IPS-NIHi7 (cell line): ENCODE results near the gene VPS35.
"Not testable (repeated sequence)": the region's sequence is repeated elsewhere in the genome, so short reads cannot be mapped to it uniquely, and the experiment has no call there.

Experiments used
- DNase-seq: peaks from one replicate; pipeline ENCODE4 v3.0.0; 2012; ENCODE audit warnings: mixed read lengths; ENCODE audit errors: extremely low spot score

The VPS35 gene

DNA sequence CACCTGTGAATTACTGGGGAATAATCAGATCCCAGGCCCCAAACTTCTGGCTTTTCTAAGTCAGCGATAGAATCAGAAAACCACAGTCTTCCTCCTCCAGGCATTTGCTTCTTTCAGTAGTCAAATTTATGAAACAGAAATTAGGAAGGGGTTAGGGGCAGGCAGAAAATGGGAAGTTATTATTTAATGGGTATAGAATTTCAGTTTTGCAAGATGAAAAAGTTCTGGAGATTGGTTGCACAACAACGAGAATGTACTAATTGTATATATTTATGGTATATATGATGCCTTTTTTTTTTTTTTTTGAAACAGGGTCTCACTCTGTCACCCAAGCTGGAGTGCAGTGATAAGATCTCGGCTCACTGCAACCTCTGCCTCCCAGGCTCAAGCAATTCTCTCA, 23.9 kb upstream of the VPS35 start:
- no peak for DNase-seq

DNA sequence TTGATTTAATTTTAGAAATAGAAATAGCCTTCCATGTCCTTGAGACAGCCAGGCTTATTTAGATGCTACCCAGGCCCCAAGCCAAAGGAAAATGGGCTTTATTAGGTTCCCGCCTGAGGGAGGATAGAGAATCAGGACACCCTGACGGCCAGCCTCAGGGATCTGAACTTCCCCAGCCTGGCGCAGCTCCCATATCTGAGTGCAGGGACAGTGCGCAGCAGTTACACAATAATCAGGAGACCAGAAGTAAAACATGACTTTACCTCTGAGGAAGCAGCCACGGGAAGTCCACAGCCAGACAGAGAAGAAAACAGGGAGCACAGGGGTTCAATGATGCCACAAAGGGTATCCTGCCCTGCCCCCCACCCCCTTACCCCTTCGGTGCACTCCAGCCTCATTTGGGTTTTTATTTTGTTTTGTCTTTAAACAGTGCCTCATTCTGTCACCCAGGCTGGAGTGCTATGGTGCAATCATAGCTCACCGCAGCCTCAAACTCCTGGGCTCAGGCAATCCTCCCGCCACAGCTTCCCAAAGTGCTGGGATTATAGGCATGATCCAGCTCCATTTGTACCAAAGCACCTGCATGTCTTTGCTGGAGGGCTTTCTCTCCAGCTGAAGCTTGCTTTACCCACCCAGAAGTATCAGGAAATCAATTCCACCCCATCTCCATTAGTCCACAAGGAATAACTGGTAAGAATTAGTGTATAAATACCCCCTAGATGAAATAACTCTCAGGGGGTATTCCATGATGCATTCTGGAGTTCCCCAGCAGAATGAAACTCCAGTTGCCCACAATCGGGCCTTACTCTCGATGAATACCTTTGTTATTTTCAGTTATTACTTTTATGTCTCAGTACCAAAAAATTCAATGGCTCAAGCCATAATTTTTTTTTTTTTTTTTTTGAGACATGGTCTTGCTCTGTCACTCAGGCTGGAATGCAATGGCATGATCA, 22.4 kb upstream of the VPS35 start:
- DNase-seq = no peak

DNA sequence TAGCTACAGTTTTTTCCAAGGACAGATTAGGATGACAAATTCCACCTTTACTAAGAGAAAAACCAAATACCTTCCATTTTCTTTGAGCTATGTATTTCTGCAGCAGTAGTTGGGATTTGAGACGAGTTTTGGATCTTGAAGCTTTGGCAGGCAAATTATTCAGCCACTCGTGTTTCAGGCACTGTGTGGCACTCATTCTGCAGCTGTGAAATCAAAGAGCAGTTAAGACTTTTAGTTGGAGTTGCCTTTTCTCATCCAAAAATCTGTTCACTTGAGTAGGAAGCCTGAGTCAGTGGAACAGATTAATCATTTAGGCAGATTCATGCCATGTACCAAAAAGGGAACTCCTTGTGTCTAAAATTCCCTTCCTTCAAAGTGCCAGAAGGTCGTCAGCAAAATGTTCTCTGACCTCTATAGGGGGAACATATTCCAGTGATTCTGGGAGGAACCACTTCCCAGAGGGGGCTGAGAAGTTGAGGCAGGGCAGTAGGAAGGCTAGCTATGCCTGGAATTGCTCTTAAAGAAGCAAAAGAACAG, 20.6 kb upstream of the VPS35 start:
- DNase-seq = no peak

DNA sequence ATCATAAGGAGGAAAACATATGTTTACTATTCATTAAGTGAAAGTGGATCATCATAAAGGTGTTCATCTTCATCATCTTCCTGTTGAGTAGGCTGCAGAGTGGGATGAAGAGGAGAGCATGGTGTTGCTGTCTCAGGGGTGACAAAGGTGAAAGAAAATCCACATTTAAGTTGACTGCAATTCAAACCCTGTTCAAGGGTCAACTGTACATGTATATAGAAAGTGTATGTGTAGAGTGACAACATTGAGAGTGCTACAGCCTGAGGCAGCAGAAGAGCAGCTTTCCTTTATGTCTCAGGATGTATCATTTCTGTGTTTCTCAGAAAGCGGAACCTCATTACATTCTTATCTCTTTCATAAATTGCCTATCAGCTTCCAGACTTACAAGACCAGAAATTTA, 17.7 kb upstream of the VPS35 start:
- no peak for DNase-seq

DNA sequence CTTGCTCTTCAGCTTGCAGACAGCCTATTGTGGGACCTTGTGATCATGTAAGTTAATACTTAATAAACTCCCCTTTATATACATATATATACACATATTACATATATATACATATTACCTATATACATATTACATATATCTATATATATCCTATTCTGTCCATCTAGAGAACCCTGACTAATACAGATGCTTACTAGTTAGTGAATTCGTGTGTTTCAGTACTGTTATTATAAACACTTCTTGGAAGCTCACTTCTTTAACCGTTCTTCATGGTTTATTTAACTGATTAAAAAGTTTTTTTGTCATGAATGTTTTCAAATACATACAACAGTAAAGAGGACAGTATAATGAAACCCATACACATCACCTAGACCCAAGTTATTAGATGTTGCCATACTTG, 13.1 kb upstream of the VPS35 start:
- DNase-seq = no peak

DNA sequence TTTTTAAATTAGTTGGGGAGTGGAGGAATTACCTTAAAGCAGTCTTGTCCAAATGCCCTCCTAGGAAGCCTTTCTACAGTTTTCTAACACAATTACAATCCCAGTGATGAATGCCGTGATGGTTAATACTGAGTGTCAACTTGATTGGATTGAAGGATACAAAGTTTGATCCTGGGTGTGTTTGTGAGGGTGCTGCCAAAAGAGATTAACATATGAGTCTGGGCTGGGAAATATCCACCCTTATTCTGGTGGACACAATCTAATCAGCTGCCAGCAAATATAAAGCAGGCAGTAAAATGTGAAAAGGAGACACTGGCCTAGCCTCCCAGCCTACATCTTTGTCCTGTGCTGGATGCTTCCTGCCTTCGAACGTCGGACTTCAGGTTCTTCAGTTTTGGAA, 12.6 kb upstream of the VPS35 start:
- DNase-seq = no peak

DNA sequence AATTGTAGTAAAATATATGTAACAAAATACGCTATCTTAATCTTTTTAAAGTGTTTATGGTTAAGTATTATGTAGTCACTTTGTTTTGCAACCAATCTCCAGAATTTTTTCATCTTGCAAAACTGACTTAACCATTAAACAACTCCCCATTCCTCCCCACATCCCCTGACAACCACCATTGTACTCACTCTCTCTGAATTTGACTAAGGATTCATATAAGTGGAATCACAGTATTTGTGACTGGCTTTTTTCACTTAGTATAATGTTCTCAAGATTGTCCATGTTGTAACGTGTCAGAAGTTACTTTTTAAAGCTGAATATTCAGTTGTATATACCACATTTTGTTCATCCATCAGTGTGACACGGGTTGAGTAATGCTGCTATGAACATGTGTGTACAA, 11.1 kb upstream of the VPS35 start:
- no peak for DNase-seq

DNA sequence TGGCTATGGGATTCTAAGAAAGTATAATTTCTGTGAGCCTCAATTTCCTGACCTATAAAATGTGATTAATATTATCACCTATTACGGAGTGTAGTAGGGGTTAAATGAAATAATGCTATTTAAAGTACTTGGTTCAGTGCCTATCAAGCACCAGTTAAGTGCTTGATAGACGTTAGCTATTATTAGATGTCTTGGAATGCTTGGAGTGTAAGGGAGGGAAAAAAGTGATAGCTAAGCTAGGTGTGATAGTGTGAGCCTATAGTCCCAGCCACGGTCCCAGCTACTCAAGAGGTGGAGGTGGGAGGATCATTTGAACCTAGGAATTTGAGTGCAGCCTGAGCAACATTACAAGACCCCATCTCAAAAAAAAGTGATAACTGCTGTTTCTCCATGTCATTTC, 8.0 kb upstream of the VPS35 start:
- no peak for DNase-seq

DNA sequence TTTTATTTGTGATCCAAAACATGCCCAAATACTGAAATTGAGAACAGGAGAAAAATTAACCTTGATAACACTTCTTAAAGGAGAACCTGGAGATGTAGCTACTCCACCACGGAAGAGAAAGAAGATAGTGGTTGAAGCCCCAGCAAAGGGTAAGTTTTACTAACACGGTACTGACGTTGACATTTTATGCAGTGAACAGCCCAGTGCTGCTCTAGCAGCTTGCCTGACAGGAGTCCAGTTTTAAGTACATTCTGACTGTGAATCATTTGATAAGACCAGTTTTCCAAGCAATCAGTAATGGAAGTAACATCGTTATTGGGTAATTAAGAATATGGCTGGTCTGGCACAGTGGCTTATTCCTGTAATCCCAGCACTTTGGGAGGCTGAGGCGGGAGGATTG, 7.0 kb upstream of the VPS35 start:
- DNase-seq = no peak

DNA sequence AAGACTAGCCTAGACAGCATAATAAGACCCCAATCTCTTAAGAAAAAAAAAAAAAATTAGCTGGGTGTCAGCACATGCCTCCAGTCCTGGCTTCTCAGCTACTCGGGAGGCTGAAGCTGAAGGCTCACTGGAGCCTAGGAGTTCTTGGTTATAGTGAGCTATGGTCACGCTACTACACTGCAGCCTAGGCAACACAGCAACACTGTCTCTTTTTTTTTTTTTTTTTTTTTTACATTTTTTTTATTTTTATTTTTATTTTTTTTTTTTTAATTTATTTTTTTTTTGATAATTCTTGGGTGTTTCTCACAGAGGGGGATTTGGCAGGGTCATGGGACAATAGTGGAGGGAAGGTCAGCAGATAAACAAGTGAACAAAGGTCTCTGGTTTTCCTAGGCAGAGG, 4.6 kb upstream of the VPS35 start:
- no peak for DNase-seq

DNA sequence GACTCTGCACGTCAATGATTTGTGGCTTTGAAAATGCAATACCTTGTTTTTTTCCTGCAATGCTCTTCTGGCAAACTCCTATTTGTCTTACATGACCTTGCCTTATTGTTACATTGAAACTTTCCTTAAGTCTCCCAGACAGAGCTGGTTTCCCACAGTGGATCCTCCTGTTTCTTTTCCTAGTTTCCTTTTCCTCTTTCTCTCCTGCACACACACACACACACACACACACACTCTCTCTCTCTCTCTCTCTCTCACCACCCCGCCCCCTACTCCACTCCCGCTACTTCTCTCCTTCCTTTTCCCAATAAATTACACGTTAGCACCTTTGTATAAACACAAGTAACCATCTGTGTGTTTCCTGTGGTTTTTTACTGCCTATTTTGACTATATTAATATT, 2.7 kb upstream of the VPS35 start:
- no peak for DNase-seq

DNA sequence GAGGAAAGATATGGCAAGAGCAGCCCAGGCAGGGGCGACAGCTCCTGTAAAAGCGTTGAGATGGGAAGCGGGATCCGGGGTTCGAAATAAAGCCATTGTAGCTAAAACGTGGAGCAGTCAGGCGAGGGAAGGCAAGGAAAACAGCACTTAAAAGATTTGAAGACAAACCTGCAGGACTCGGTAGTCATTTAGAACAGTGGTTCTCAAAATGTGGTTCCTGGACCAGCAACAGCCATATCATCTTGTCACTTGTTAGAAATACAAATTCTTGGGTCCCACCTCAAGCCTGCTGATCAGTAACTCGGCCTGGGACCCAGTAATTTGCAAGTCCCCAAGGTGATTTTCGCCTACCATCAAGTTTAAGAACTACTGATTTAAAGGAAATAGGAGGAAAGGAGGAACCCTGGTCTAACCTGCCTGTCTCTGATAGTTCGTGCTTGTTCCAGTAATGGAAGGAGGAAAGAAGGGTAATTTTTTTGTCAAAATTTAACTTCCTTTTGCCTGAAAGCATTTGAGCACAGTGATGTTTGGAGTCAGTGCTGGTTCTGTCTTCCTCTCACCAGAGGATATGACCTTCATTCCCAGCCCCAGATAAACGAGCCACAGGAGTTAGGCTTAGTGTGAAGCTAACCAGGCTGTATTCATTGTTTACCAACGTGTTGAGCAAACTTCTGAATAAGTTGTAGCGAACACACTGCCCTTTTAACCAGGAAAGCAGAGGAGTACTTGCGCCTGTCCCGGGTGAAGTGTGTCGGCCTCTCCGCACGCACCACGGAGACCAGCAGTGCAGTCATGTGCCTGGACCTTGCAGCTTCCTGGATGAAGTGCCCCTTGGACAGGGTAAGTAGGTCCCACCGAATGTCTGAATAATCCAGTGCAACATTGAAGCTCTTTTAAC, 1.6 kb upstream of the VPS35 start:
- DNase-seq = no peak

DNA sequence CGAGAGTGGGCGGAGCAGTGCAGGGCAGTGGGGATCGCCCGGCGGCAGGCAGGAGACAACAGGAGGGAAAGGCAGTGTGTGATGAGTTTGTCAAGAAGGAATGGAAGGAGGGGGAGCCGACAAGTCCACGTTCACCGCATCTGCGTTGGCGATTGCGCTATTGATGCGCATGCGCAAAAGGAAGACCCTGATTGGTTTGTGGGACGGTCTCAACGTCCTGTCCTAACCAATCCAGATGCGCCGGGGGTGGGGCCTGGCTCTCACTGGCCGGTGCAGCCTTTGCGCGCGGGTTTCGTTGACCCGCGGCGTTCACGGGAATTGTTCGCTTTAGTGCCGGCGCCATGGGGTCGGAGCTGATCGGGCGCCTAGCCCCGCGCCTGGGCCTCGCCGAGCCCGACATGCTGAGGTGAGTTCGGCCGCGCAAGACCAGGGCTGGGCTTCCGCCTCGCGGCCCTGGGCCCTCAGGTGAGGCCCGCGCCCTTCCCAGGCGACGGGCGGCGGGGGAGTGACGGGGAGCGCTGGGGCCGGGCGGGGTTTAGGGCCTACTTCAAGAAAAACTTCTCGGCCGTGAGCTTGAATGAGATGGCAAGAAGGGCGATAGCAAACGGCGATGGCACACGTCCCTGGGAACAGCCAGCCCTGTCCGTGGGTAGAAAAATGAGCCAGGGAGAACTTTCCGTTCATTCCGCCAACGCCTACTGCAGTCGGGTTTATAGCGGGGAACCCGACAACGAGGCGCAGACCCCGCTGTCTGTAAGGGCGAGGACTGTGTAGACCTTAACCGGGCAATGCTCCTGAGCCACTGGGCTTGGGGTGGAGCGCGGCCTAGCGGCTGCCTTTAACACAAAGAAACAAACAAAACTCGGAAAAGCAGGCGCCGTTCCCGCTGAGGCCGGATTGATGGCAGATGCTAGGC, 645 bp upstream of the VPS35 start, which contains the start of gene ORC6:
TSS of gene ORC6 (plus strand) at position 295 of the 916 bp plus-strand sequence. CDS start at position 342, 47 bp downstream.
- peak; percentile 93 for DNase-seq

DNA sequence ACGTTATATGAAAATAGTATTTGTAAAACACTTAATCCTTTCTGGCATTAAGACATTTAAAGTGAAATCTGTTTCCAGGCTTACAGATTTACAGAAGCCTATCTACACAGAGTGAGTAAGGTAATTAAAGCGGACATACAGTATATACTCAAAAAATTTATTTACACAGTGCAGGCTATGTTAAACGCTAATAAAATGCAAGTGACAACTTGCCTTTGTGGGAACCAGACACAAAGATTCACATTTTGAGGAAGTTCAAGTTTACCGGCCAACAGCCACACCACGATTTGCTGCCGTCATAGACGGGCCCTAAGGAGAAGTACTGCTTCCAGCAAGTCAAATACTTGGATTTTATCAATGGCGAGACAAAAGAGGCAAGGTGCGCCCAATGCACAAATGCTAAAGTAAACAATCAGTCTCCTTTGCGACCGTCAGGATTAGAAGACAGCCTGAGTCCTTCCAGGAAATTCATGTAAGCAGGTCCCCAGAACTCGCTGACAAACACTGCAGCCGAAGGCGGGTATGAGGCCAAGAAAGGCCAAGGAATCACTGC, 801 bp downstream of the VPS35 start:
- DNase-seq = no peak

DNA sequence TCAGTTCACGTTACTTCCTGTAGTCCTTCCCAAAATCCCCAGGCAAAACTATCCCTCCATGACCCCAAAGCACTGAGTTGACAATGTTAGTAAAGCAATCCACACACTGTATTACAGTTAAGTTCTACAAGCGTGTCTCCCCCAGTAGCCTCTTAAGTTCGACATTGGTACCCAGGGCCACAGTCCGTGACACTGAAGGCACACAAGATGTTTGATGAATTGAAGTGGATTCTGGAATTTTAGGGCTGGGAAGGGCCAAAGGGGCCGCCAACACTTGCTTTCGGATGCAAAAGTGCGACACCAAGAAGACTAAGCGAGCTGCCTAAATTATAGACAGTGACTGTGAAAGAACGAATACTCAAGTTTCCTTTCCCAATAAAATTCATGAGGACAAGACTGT, 1.5 kb downstream of the VPS35 start:
- no peak for DNase-seq

DNA sequence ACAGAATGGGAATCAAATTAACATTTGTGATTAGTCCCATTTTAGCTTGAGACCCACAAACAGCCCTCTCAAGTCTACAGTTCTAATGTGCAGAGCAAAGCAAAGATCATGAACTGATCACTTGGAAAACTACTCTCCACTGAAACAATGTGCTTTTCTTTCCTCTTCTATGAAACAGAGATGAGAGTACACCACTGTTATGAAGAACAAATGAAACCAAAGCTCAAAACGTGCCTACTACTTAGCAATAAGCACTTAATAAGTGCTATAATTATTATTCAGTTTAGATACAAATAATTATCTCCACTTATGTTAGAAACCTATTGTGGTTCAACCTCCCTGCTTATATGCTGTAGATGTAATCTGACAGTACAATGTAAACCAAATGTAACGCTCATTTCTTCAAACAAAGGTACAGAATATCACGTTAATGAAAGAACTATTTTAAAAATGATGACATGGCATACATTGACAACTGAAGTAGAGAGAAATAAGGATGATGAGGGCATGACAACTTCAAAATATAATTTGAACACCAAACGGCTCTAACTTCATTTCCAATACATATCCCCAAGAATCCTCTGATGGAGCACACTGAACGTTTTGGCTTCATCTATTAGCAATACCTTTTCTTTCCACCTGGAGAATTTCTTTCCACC, 2.0 kb downstream of the VPS35 start:
- no peak for DNase-seq

DNA sequence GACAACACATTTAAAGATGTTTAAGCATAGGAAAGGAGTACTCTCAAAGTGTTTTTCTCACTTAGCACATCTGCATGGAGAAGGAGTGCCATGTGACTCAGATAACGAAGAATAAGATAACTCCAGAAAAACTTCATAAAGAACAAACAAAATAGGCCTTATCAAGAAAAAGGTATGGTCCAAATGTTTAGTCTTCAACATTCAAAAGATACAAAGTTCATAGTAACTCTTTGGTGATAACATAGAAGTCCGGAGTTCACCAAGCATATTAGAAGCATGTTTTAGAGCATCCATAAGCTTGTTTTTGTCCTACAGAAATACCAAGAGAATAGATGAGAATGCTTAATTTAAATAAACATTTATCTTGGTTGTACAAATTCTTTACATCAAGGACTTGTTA, 7.1 kb downstream of the VPS35 start:
- DNase-seq = not testable (repeated sequence)

DNA sequence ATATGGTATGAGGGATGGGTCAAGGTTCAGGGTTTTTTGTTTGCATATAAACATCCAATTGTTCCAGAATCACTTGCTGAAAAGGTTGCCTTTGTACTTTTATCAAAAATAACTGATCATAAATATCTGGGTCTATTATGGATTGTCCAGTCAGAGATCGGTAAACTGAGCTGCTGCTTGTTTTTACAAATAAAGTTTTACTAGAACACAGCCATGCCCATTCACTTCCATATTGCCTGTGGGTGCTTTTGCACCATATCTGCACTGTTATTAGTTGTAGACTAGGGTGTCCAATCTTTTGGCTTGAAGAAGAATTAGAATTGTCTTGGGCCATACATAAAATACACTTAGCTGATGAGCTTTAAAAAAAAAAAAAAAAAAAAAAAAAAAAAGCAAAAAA, 11.0 kb downstream of the VPS35 start:
- not testable (repeated sequence) for DNase-seq

DNA sequence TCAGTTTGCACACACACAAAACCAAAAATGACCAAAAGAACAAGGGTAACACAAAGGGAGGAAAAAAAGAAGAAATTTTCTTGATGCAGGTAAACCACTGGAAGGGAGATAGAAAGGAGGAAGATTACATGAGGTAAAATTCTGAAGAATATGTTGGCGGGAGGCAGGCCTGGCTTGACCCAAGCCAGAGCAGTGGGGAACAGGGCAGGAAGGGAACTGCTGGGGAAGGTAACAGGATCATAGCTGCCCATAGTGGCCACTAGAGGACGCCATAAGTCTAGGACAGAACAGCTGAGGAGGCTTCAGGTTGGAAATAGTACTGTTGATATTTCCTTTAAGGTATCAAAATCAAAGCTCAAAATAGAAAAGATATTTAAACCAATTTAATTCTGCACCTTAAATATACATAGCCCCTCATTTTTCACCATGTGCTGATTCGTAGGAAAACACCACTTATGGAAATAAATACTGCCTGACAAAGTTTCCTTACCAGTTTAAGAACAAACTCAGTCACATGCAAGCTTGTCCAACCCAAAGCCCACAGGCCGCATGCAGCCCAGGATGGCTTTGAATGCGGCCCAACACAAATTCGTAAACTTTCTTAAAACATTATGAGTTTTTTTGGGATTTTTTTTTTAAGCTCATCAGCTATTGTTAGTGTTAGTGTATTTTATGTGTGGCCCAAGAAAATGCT, 15.5 kb downstream of the VPS35 start:
- DNase-seq = peak; percentile 88

DNA sequence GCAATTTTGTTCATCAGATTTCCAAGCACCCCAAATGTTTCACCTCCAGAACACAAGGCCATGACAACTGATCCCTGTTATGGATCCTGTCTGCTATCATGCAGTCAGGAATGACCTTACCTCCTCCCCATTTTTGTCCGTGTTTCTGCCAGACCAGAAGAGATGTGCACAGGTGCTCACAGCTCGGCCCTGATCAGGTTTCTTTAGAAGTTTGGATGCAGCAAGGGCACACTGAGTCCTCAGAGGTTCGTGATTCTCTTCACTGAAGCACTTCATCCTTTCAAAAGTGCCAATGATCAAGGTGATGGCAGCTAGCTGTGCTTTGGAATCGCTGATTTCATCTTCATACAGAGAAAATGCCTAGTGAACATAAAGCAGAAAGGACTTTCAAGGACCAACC, 26.9 kb downstream of the VPS35 start:
- no peak for DNase-seq
